ENCODE data around the gene STK40. TPM values are rescaled to one million over a fixed set of nuclear protein-coding genes. Genes with fewer than 3 reads are reported as not detected.

STK40 gene
- polyA plus RNA-seq, 3 donors, result 40.2 to 65.9 (median 55.8) TPM

- DNase-seq, result no peak
- H3K9me3 Mint-ChIP-seq, result peaks cover 0 to 2% (median 0%) of the 10 kb centered on the region in 7 donors
- H3K79me2 ChIP-seq (ENCODE audit: insufficient read depth, low read length), result no peaks in the 10 kb centered on the region
- H3K4me3 ChIP-seq (replicated peaks in 1 of 3; ENCODE audit: low read depth in 2 of 3, low read length in 3 of 3), result no peak overlapping the region
- H3K36me3 Mint-ChIP-seq, result peaks cover 0 to 4% of the 10 kb centered on the region in 2 donors
- no peak overlapping the region for H3K4me2 ChIP-seq (replicated peaks; ENCODE audit: extremely low read depth, low read length, poor library complexity, severe bottlenecking)
- H3K36me3 ChIP-seq (replicated peaks in 1 of 2; ENCODE audit: control insufficient read depth in 1 of 2, insufficient read depth in 2 of 2, low read length in 2 of 2), result no peaks in the 10 kb centered on the region
- H3K27me3 Mint-ChIP-seq (ENCODE audit: low read depth in 3 of 3), result peaks cover 0 to 3% (median 1%) of the 10 kb centered on the region in 3 donors
- no peaks in the 10 kb centered on the region for H4K20me1 ChIP-seq (ENCODE audit: insufficient read depth, low read length)
- 60% methylated on average over 2 of the region's 7 CpGs for WGBS (ENCODE audit: insufficient coverage)
- no peak overlapping the region for H3K4me3 Mint-ChIP-seq
- intact Hi-C loops (cut with micrococcal nuclease), result loop anchor here in 1 of 2 donors (2.0 kb wide), 1 partner anchor 79 kb away; no protein-coding TSS in a partner anchor
- no peaks in the 10 kb centered on the region for H3K27me3 ChIP-seq (ENCODE audit: control insufficient read depth in 2 of 2, insufficient read depth in 2 of 2, low read length in 2 of 2)
- no peak overlapping the region for H2AFZ ChIP-seq (ENCODE audit: insufficient read depth, low read depth, low read length, poor library complexity, severe bottlenecking)
- TF ChIP-seq CTCF (IDR thresholded peaks at IDR 0.05), result no peak
- H3K9me3 ChIP-seq (replicated peaks in 1 of 2; ENCODE audit: control insufficient read depth in 1 of 2, insufficient read depth in 1 of 2, low read length in 2 of 2), result no peaks in the 10 kb centered on the region
- H3K4me1 ChIP-seq (ENCODE audit: control insufficient read depth in 1 of 2, insufficient read depth in 2 of 2, low read length in 2 of 2), result peaks cover 4 to 5% of the 10 kb centered on the region in 2 donors
- H3K9ac ChIP-seq (ENCODE audit: insufficient read depth, low read length, poor library complexity, severe bottlenecking), result no peak overlapping the region
- H3K4me1 Mint-ChIP-seq, result peaks cover 8% of the 10 kb centered on the region
- H3K27ac ChIP-seq (ENCODE audit: low read depth in 1 of 2, low read length in 2 of 2), result no peak overlapping the region
- no peak overlapping the region for H3K27ac Mint-ChIP-seq
Observed at GRCh38 chr1:36421649-36422048, 35.9 kb upstream of the STK40 start.

- no peaks in the 10 kb centered on the region for H4K20me1 ChIP-seq (ENCODE audit: insufficient read depth, low read length)
- no peak overlapping the region for H3K4me2 ChIP-seq (replicated peaks; ENCODE audit: extremely low read depth, low read length, poor library complexity, severe bottlenecking)
- intact Hi-C loops (cut with micrococcal nuclease), result loop anchor here in 1 of 2 donors (2.0 kb wide), 1 partner anchor 78 kb away; no protein-coding TSS in a partner anchor
- peaks cover under 1 to 4% of the 10 kb centered on the region in 2 donors for H3K36me3 Mint-ChIP-seq
- H2AFZ ChIP-seq (ENCODE audit: insufficient read depth, low read depth, low read length, poor library complexity, severe bottlenecking), result no peak overlapping the region
- peaks cover 0 to 1% (median 0%) of the 10 kb centered on the region in 3 donors for H3K27me3 Mint-ChIP-seq (ENCODE audit: low read depth in 3 of 3)
- H3K4me1 Mint-ChIP-seq, result peaks cover 8% of the 10 kb centered on the region
- 38% methylated on average over 11 of the region's 13 CpGs for WGBS (ENCODE audit: insufficient coverage)
- H3K79me2 ChIP-seq (ENCODE audit: insufficient read depth, low read length), result no peaks in the 10 kb centered on the region
- peak; percentile 80 to 90 (median 84) for DNase-seq
- H3K9ac ChIP-seq (ENCODE audit: insufficient read depth, low read length, poor library complexity, severe bottlenecking), result no peak overlapping the region
- no peaks in the 10 kb centered on the region for H3K27me3 ChIP-seq (ENCODE audit: control insufficient read depth in 2 of 2, insufficient read depth in 2 of 2, low read length in 2 of 2)
- no peak overlapping the region for H3K27ac ChIP-seq (ENCODE audit: low read depth in 1 of 2, low read length in 2 of 2)
- peak overlapping the region in 1 of 2 donors; percentile 19 for H3K4me3 Mint-ChIP-seq
- H3K27ac Mint-ChIP-seq, result peak overlapping the region in 6 of 7 donors; percentile 32 to 86 (median 72)
- H3K9me3 ChIP-seq (replicated peaks in 1 of 2; ENCODE audit: control insufficient read depth in 1 of 2, insufficient read depth in 1 of 2, low read length in 2 of 2), result no peaks in the 10 kb centered on the region
- no peaks in the 10 kb centered on the region for H3K36me3 ChIP-seq (replicated peaks in 1 of 2; ENCODE audit: control insufficient read depth in 1 of 2, insufficient read depth in 2 of 2, low read length in 2 of 2)
- peaks cover 0 to 2% (median 0%) of the 10 kb centered on the region in 7 donors for H3K9me3 Mint-ChIP-seq
- H3K4me3 ChIP-seq (replicated peaks in 1 of 3; ENCODE audit: low read depth in 2 of 3, low read length in 3 of 3), result no peak overlapping the region
- peak; percentile 88 for TF ChIP-seq CTCF (IDR thresholded peaks at IDR 0.05)
- peaks cover 4 to 5% of the 10 kb centered on the region in 2 donors for H3K4me1 ChIP-seq (ENCODE audit: control insufficient read depth in 1 of 2, insufficient read depth in 2 of 2, low read length in 2 of 2)
Observed at GRCh38 chr1:36420836-36421317, 35.2 kb upstream of the STK40 start.

All from CD14-positive monocyte (primary cell).